Body of pancreas (tissue), 4 donors: ENCODE results near the gene SENP6.

Experiments
- POLR2A ChIP-seq, 3 donors: fragments of 450-650 bp; IDR thresholded peaks; one replicate each; pipeline ENCODE4 v1.6.1; 2016; ENCODE audit warnings: antibody characterized with exemption in 3 of 3, mild to moderate bottlenecking in 2 of 3
- TF ChIP-seq, protein P1 (sequence below), 7 experiments: fragments of 450-650 bp in 4 of 7; fragments of 200-600 bp in 3 of 7; sonication (generic) in 3 of 7; IDR thresholded peaks; one replicate each; pipeline ENCODE4 v1.5.1; 2016 to 2019; ENCODE audit warnings: antibody characterized with exemption in 7 of 7

DNA sequence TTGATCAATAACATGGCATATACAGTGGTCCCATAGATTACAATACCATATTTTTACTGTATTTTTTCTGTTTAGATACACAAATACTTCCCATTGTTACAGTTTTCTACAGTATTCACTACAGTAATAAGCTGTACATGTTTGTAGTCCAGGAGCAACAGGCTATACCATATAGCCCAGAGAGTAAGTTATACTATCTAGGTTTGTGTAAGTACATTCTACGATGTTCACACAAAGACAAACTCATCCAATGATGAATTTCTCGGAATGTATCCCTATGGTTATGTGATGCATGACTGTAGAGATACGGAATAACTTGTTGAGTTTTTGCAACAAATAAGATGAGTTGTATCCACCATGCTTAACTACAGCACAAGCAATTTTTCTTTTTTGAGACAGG is 143.7 kb downstream of the SENP6 start:
- TF ChIP-seq, protein P1, sequence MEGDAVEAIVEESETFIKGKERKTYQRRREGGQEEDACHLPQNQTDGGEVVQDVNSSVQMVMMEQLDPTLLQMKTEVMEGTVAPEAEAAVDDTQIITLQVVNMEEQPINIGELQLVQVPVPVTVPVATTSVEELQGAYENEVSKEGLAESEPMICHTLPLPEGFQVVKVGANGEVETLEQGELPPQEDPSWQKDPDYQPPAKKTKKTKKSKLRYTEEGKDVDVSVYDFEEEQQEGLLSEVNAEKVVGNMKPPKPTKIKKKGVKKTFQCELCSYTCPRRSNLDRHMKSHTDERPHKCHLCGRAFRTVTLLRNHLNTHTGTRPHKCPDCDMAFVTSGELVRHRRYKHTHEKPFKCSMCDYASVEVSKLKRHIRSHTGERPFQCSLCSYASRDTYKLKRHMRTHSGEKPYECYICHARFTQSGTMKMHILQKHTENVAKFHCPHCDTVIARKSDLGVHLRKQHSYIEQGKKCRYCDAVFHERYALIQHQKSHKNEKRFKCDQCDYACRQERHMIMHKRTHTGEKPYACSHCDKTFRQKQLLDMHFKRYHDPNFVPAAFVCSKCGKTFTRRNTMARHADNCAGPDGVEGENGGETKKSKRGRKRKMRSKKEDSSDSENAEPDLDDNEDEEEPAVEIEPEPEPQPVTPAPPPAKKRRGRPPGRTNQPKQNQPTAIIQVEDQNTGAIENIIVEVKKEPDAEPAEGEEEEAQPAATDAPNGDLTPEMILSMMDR (IDR thresholded peaks at IDR 0.05), result no peak
- no peak for TF ChIP-seq POLR2A (IDR thresholded peaks at IDR 0.05)
